IPS-18a (cell line): ENCODE results near the gene LAP3.

Experiments used
- H3K27ac ChIP-seq: one replicate; pipeline ENCODE4 v1.5.1; 2013; ENCODE audit warnings: low read length
- H3K27me3 ChIP-seq: one replicate; pipeline ENCODE4 v1.6.1; 2013; ENCODE audit warnings: mild to moderate bottlenecking, low read length; ENCODE audit not compliant: control insufficient read depth, insufficient read depth
- H3K36me3 ChIP-seq: one replicate; pipeline ENCODE4 v1.6.1; 2013; ENCODE audit warnings: low read depth, low read length; ENCODE audit not compliant: control insufficient read depth
- H3K4me1 ChIP-seq: one replicate; pipeline ENCODE4 v1.6.1; 2013; ENCODE audit warnings: low read depth, low read length; ENCODE audit not compliant: control insufficient read depth
- H3K4me3 ChIP-seq: one replicate; pipeline ENCODE4 v1.5.1; 2013; ENCODE audit warnings: low read length
- H3K9ac ChIP-seq: one replicate; pipeline ENCODE4 v1.6.1; 2013; ENCODE audit warnings: mild to moderate bottlenecking, low read length, moderate library complexity
- H3K9me3 ChIP-seq: one replicate; pipeline ENCODE4 v1.6.1; 2013; ENCODE audit warnings: low read depth, low read length; ENCODE audit not compliant: control insufficient read depth

LAP3 gene

DNA sequence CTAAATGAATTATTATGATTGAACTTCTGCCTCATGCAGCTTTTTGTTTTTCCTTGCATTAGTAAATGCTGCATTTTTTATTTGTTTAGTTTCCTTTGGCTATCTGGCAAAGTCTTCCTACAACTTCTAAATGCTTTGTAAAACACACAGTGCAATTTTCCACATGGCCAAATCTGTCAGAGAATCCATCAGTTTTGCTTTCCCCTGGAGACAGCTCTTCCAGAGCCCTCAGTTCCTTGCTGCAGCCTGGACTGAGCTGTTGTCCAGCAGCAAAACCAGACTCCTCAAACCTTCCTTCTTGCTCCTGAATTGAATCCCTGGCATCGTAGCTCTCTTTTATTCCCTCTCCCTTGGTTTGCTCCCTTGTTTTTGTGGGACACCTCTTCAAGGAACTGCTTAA is 80.1 kb downstream of the LAP3 start:
- Histone ChIP-seq H3K4me3 (no peak overlapping the region), H3K4me1 (no peaks in the 10 kb centered on the region), H3K9ac (no peak overlapping the region), H3K27me3 (no peaks in the 10 kb centered on the region), H3K9me3 (no peaks in the 10 kb centered on the region), H3K36me3 (no peaks in the 10 kb centered on the region), H3K27ac (no peak overlapping the region)
